H1 (cell line): ENCODE results near the gene KLHL30. TPM values are rescaled to one million over a fixed set of nuclear protein-coding genes. Genes with fewer than 3 reads are reported as not detected.
A peak's percentile ranks its signal among the peaks of the same experiment; 100 is the strongest.

Experiments
- CTCF ChIA-PET: fragments of 300-600 bp; sonication (Branson Sonifier 250); formaldehyde crosslinking; loops from one replicate; lab custom pipeline; 2021; ENCODE audit not compliant: partially characterized antibody; lab: Charles Lee
- POLR2A ChIA-PET: fragments of 300-600 bp; sonication (Branson Sonifier 250); formaldehyde crosslinking; loops from one replicate; lab custom pipeline; 2021; ENCODE audit warnings: inconsistent platforms; ENCODE audit not compliant: partially characterized antibody; lab: Charles Lee
- DNase-seq, 2 experiments: peaks; one replicate each; pipeline versions ENCODE4 v3.0.0 to v3.0.0-alpha.2; 2010 to 2022; ENCODE audit warnings: low spot score in 2 of 2, low read depth in 1 of 2, mixed read lengths in 1 of 2
- FAIRE-seq: peaks from 2 replicates; lab custom pipeline; 2011; peaks lifted over from hg19 to GRCh38; lab: Jason Lieb, UNC
- H2AFZ ChIP-seq: 2 replicates; pipeline ENCODE4 v1.8.1; 2012; ENCODE audit warnings: low read length, inconsistent platforms
- H2AK5ac ChIP-seq: 2 replicates; pipeline ENCODE4 v1.6.1; 2013; ENCODE audit warnings: low read depth, low read length
- H2BK120ac ChIP-seq: replicated peaks from 2 replicates; pipeline ENCODE3; 2013; ENCODE audit warnings: low read depth, low read length, inconsistent platforms
- H2BK12ac ChIP-seq: 2 replicates; pipeline ENCODE4 v1.6.1; 2013; ENCODE audit warnings: low read depth, low read length
- H2BK15ac ChIP-seq: 2 replicates; pipeline ENCODE4 v1.6.1; 2013; ENCODE audit warnings: low read length
- H2BK20ac ChIP-seq: 2 replicates; pipeline ENCODE4 v1.6.1; 2013; ENCODE audit warnings: low read length
- H2BK5ac ChIP-seq: 2 replicates; pipeline ENCODE4 v1.6.1; 2013; ENCODE audit warnings: low read depth, low read length
- H3K14ac ChIP-seq: 2 replicates; pipeline ENCODE4 v1.6.1; 2013; ENCODE audit warnings: inconsistent platforms; ENCODE audit not compliant: insufficient read length
- H3K18ac ChIP-seq: 2 replicates; pipeline ENCODE4 v1.6.1; 2013; ENCODE audit warnings: low read length; ENCODE audit errors: extremely low read depth
- H3K23ac ChIP-seq: 2 replicates; pipeline ENCODE4 v1.6.1; 2013; ENCODE audit warnings: inconsistent platforms; ENCODE audit not compliant: insufficient read length
- H3K23me2 ChIP-seq: 2 replicates; pipeline ENCODE4 v1.6.1; 2013; ENCODE audit warnings: low read depth, low read length
- H3K27ac ChIP-seq: 2 replicates; pipeline ENCODE4 v1.6.1; 2011; ENCODE audit warnings: low read depth, low read length, inconsistent platforms
- H3K27me3 ChIP-seq, 4 experiments: replicated peaks in 1 of 4; 1 replicate in 1 of 4; 2 replicates in 3 of 4; pipeline versions ENCODE4 v1.6.1 to v1.8.1; 2011 to 2013; ENCODE audit warnings: low read length in 3 of 4, mild to moderate bottlenecking in 3 of 4, inconsistent platforms in 2 of 4, mixed read lengths in 2 of 4, moderate library complexity in 1 of 4; ENCODE audit not compliant: control insufficient read depth in 3 of 4, insufficient read depth in 3 of 4; ENCODE audit errors: extremely low read depth in 1 of 4
- H3K36me3 ChIP-seq, 4 experiments: 2 replicates each; pipeline versions ENCODE4 v1.6.1 to v1.8.1; 2011 to 2013; ENCODE audit warnings: mild to moderate bottlenecking in 4 of 4, low read length in 3 of 4, moderate library complexity in 2 of 4, control low read depth in 1 of 4, inconsistent platforms in 1 of 4; ENCODE audit not compliant: insufficient read depth in 4 of 4, control insufficient read depth in 2 of 4
- H3K4ac ChIP-seq: replicated peaks from 2 replicates; pipeline ENCODE3; 2013; ENCODE audit warnings: low read length, low read depth, mixed read lengths, inconsistent platforms; ENCODE audit not compliant: insufficient read length
- H3K4me1 ChIP-seq, 4 experiments: replicated peaks in 1 of 4; 1 replicate in 1 of 4; 2 replicates in 3 of 4; pipeline versions ENCODE4 v1.6.1 to v1.8.1; 2011 to 2013; ENCODE audit warnings: low read length in 3 of 4, inconsistent platforms in 2 of 4, mixed read lengths in 1 of 4; ENCODE audit not compliant: insufficient read depth in 4 of 4, control insufficient read depth in 3 of 4
- H3K4me2 ChIP-seq, 2 experiments: 2 replicates each; pipeline versions ENCODE4 v1.6.1 to v1.8.1; 2011 to 2013; ENCODE audit warnings: low read depth in 2 of 2, low read length in 2 of 2, control low read depth in 1 of 2, inconsistent platforms in 1 of 2, mild to moderate bottlenecking in 1 of 2; ENCODE audit not compliant: insufficient read depth in 1 of 2
- H3K4me3 ChIP-seq, 4 experiments: fragments of 200-600, 300-600 bp in 1 of 4; sonication (generic), shearing (Covaris generic), sonication (Bioruptor Twin) in 1 of 4; 2 replicates each; pipeline versions ENCODE4 v1.5.1 to v1.8.1; 2011 to 2016; ENCODE audit warnings: low read length in 4 of 4, low read depth in 3 of 4, control low read depth in 2 of 4, inconsistent platforms in 2 of 4, mild to moderate bottlenecking in 2 of 4, mixed read lengths in 1 of 4, moderate library complexity in 1 of 4; ENCODE audit not compliant: insufficient read depth in 2 of 4; ENCODE audit errors: extremely low read depth in 1 of 4
- H3K56ac ChIP-seq: replicated peaks from 2 replicates; pipeline ENCODE3; 2013; ENCODE audit warnings: low read depth, mild to moderate bottlenecking, mixed read lengths, low read length, inconsistent platforms; ENCODE audit not compliant: insufficient read length
- H3K79me1 ChIP-seq: 2 replicates; pipeline ENCODE4 v1.6.1; 2013; ENCODE audit warnings: low read depth, low read length, control low read depth
- H3K79me2 ChIP-seq, 2 experiments: 2 replicates each; pipeline versions ENCODE4 v1.6.1 to v1.8.1; 2012 to 2013; ENCODE audit warnings: low read length in 2 of 2, mild to moderate bottlenecking in 2 of 2, inconsistent platforms in 1 of 2; ENCODE audit not compliant: insufficient read depth in 2 of 2, control insufficient read depth in 1 of 2
- H3K9ac ChIP-seq, 4 experiments: replicated peaks in 1 of 4; 1 replicate in 1 of 4; 2 replicates in 3 of 4; pipeline versions ENCODE4 v1.6.1 to v1.8.1; 2011 to 2013; ENCODE audit warnings: low read depth in 3 of 4, low read length in 3 of 4, control low read depth in 2 of 4, mild to moderate bottlenecking in 2 of 4, moderate library complexity in 2 of 4, inconsistent platforms in 1 of 4; ENCODE audit errors: extremely low read depth in 1 of 4
- H3K9me3 ChIP-seq, 2 experiments: 2 replicates each; pipeline versions ENCODE4 v1.6.1 to v1.8.1; 2012 to 2013; ENCODE audit warnings: mild to moderate bottlenecking in 2 of 2, moderate library complexity in 2 of 2, control low read depth in 1 of 2, inconsistent platforms in 1 of 2, low read depth in 1 of 2, low read length in 1 of 2, mixed read lengths in 1 of 2; ENCODE audit not compliant: insufficient read depth in 2 of 2
- H4K20me1 ChIP-seq, 2 experiments: replicated peaks in 1 of 2; 2 replicates each; pipeline versions ENCODE3 to v1.8.1; 2011 to 2013; ENCODE audit warnings: inconsistent platforms in 2 of 2, low read length in 2 of 2, mild to moderate bottlenecking in 1 of 2; ENCODE audit not compliant: insufficient read depth in 2 of 2, control insufficient read depth in 1 of 2
- H4K5ac ChIP-seq: 2 replicates; pipeline ENCODE4 v1.6.1; 2013; ENCODE audit warnings: low read length, low read depth, mixed read lengths, inconsistent platforms; ENCODE audit not compliant: insufficient read length
- H4K8ac ChIP-seq: 2 replicates; pipeline ENCODE4 v1.8.0; 2013; ENCODE audit warnings: mild to moderate bottlenecking, moderate library complexity, low read length, inconsistent platforms; ENCODE audit not compliant: insufficient read depth; ENCODE audit errors: extremely low read depth
- H4K91ac ChIP-seq: replicated peaks from 2 replicates; pipeline ENCODE3; 2013; ENCODE audit warnings: low read length, mixed read lengths, inconsistent platforms; ENCODE audit not compliant: insufficient read length
- ATF2 ChIP-seq: IDR thresholded peaks from 2 replicates; pipeline ENCODE4 v1.6.1; 2012; ENCODE audit warnings: low read length, inconsistent platforms
- BRCA1 ChIP-seq: IDR thresholded peaks from 2 replicates; pipeline ENCODE4 v1.6.1; 2012; ENCODE audit warnings: low read depth, low read length, improper control_type of control experiment
- CHD1 ChIP-seq: IDR thresholded peaks from 2 replicates; pipeline ENCODE4 v1.6.1; 2012; ENCODE audit warnings: low read depth, low read length, improper control_type of control experiment
- GTF2F1 ChIP-seq: IDR thresholded peaks from 2 replicates; pipeline ENCODE4 v1.6.1; 2012; ENCODE audit warnings: low read depth, low read length, improper control_type of control experiment, borderline replicate concordance
- KDM4A ChIP-seq: IDR thresholded peaks from one replicate; pipeline ENCODE4 v1.7.1; 2012; ENCODE audit warnings: low read depth, mild to moderate bottlenecking, moderate library complexity, low read length, inconsistent platforms; ENCODE audit not compliant: severe bottlenecking
- POLR2AphosphoS5 ChIP-seq: IDR thresholded peaks from 2 replicates; pipeline ENCODE4 v1.6.1; 2011; ENCODE audit warnings: low read depth, low read length
- POU5F1 ChIP-seq: IDR thresholded peaks from 2 replicates; pipeline ENCODE4 v1.6.1; 2011; ENCODE audit warnings: low read depth, mild to moderate bottlenecking, low read length, moderate library complexity
- SAP30 ChIP-seq: fragments of 300-600 bp; sonication (generic); IDR thresholded peaks from 2 replicates; pipeline ENCODE4 v1.7.1; 2012; ENCODE audit warnings: low read length, moderate library complexity, mild to moderate bottlenecking, inconsistent platforms; ENCODE audit not compliant: insufficient read depth, insufficient replicate concordance
- SIN3A ChIP-seq, 2 experiments: IDR thresholded peaks in 1 of 2; conservative IDR thresholded peaks in 1 of 2; 2 replicates each; pipeline ENCODE4 v1.6.1; 2011 to 2012; ENCODE audit warnings: low read length in 2 of 2, improper control_type of control experiment in 1 of 2, low read depth in 1 of 2, mild to moderate bottlenecking in 1 of 2
- SIRT6 ChIP-seq: IDR thresholded peaks from one replicate; pipeline ENCODE4 v1.7.1; 2012; ENCODE audit warnings: low read length, inconsistent platforms
- TAF1 ChIP-seq: IDR thresholded peaks from 2 replicates; pipeline ENCODE4 v1.6.1; 2011; ENCODE audit warnings: mild to moderate bottlenecking, low read depth, low read length
- WGBS, 2 experiments: shearing (Covaris generic) in 1 of 2; methylation state at CpG; one replicate each; pipeline versions ENCODE4 v1.1.6 to v1.1.7; 2013 to 2015; ENCODE audit warnings: low lambda C conversion rate in 2 of 2, mixed read lengths in 2 of 2, inconsistent platforms in 1 of 2, low coverage in 1 of 2, missing lambda C conversion rate in 1 of 2; ENCODE audit not compliant: insufficient replicate concordance in 2 of 2, insufficient coverage in 1 of 2, insufficient read length in 1 of 2; ENCODE audit errors: extremely low coverage in 1 of 2, missing lambda C conversion rate in 1 of 2; 5-methylcytosine and 5-hydroxymethylcytosine counted together
- polyA plus RNA-seq, 7 experiments: library from polyadenylated mRNA; depleted of rRNA in 3 of 7; stranded (reverse) in 5 of 7; unstranded in 2 of 7; fragments of >200 nt in 5 of 7; fragments of 200-250 nt in 2 of 7; gene quantifications; 1 replicate in 5 of 7; 2 replicates in 1 of 7; 4 replicates in 1 of 7; pipeline versions ENCODE4 v1.2.1 to v1.2.3, GENCODE V29; 2011 to 2013; ENCODE audit warnings: missing spikeins in 2 of 7, mixed read lengths in 2 of 7
- total RNA-seq: library from RNA; stranded (reverse); fragmentation: NEBNext Ultra II Directional; extraction: Animal tissue kit (Norgen Biotek cat#: 25700); gene quantifications from 2 replicates; pipeline ENCODE4 v1.2.1, GENCODE V29; 2021

KLHL30 gene
- total and polyA plus RNA-seq, 2 of the 8 experiments (the other 6 are each of a cell fraction or from before 2014, with no cell fraction given), result not detected

GRCh38 chr2:238150686-238151085 is 12.2 kb downstream of the KLHL30 start:
- no peak for DNase-seq
- Histone ChIP-seq H4K5ac (no peak overlapping the region), H3K4ac (peak overlapping the region; percentile 53), H3K23ac (no peak overlapping the region), H3K4me1 (peaks cover 0 to 9% (median 5%) of the 10 kb centered on the region in 4 experiments; a peak in 6 of 7 replicates), H2AFZ (no peak overlapping the region), H3K27ac (no peak overlapping the region), H4K20me1 (no peaks in the 10 kb centered on the region), H2BK15ac (no peak overlapping the region; the same call in 1 of the 2 replicates), H3K18ac (no peak overlapping the region), H3K4me3 (no peak overlapping the region), H3K4me2 (no peak overlapping the region), H2BK20ac (no peak overlapping the region), H3K56ac (no peak overlapping the region), H4K8ac (no peak overlapping the region), H3K36me3 (no peaks in the 10 kb centered on the region), H2BK120ac (no peak overlapping the region), H3K9ac (no peak overlapping the region), H2AK5ac (no peak overlapping the region), H3K79me1 (no peaks in the 10 kb centered on the region), H2BK12ac (peak overlapping the region; percentile 75; the same call in 1 of the 2 replicates), H4K91ac (no peak overlapping the region), H3K23me2 (no peaks in the 10 kb centered on the region), H2BK5ac (no peak overlapping the region; the same call in 1 of the 2 replicates), H3K14ac (no peak overlapping the region), H3K9me3 (no peaks in the 10 kb centered on the region), H3K79me2 (no peaks in the 10 kb centered on the region), H3K27me3 (peaks cover 0 to 2% (median under 1%) of the 10 kb centered on the region in 4 experiments; a peak in 1 of 7 replicates)
- CTCF ChIA-PET, result interaction anchor here (0.6 to 6.4 kb wide), 3 partner anchors 10 to 109 kb away, joined by 3 to 72 read pairs (median 8); partner anchors contain the start of gene KLHL30
- no peak for FAIRE-seq
- POLR2A ChIA-PET, result interaction anchor here (1.1 kb wide), 1 partner anchor 10 kb away, joined by 3 read pairs; no protein-coding TSS in a partner anchor
- WGBS, 2 experiments, result 90% methylated on average over 24 of the region's 25 CpGs; no CpG with 5 or more reads in 1 of the 2 experiments
- TF ChIP-seq SAP30, result no peak
- no peak for TF ChIP-seq SIN3A (conservative IDR thresholded peaks at IDR 0.05 in 1 of 2, IDR thresholded peaks at IDR 0.05 in 1 of 2; ENCODE audit: low read depth in 1 of 2, low read length in 2 of 2)
- no peak for TF ChIP-seq BRCA1
- no peak for TF ChIP-seq SIRT6
- TF ChIP-seq POU5F1, result no peak
- TF ChIP-seq TAF1, result no peak
- TF ChIP-seq KDM4A, result no peak
- no peak for TF ChIP-seq ATF2
- TF ChIP-seq CHD1, result no peak
- TF ChIP-seq GTF2F1, result no peak
- no peak for TF ChIP-seq POLR2AphosphoS5
